ENCODE measurements around the gene TMEM8B.
A peak's percentile ranks its signal among the peaks of the same experiment; 100 is the strongest.

Gene TMEM8B, protein sequence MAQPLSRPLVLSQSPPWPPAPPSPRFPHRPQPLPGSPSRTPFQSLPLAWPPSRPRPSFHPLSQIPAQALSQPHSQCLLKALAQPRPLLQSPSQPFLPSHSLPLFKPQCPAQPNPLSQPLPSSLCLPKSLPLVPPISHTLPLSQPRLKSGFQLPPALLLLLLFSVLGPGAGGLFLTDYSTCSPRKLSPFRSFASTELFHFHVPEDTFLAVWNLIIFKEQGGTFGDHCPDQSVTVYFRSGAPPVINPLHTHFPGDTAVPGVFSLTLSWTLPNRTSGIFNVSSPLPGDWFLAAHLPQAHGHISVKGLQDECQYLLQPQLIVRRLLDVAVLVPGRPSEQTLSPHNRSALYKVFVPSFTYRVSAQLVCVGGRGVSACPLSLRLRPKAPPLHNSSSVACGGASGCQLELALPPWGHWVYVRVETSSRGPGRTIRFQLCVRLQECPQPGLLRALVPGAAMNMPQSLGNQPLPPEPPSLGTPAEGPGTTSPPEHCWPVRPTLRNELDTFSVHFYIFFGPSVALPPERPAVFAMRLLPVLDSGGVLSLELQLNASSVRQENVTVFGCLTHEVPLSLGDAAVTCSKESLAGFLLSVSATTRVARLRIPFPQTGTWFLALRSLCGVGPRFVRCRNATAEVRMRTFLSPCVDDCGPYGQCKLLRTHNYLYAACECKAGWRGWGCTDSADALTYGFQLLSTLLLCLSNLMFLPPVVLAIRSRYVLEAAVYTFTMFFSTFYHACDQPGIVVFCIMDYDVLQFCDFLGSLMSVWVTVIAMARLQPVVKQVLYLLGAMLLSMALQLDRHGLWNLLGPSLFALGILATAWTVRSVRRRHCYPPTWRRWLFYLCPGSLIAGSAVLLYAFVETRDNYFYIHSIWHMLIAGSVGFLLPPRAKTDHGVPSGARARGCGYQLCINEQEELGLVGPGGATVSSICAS

GRCh38 chr9:35829084-35829763, at the start of gene TMEM8B:
TSS of gene TMEM8B (plus strand) at chr9:35829228. CDS start at chr9:35829448, 220 bp downstream.
- peak; percentile 70 for DNase-seq (ENCODE audit: low read depth)
- no peak for TF ChIP-seq CTCF (IDR thresholded peaks at IDR 0.05; ENCODE audit: low read depth, low read length, missing control alignments)
- in situ Hi-C loops (cut with HindIII; ENCODE audit: low sequenced_read_pairs): loop anchor here (5.0 kb wide), 1 partner anchor 38 kb away; no protein-coding TSS in a partner anchor
- peak within 1 kb of the TSS; percentile 63 for H3K4me3 ChIP-seq (ENCODE audit: low read depth, low read length)

DNA sequence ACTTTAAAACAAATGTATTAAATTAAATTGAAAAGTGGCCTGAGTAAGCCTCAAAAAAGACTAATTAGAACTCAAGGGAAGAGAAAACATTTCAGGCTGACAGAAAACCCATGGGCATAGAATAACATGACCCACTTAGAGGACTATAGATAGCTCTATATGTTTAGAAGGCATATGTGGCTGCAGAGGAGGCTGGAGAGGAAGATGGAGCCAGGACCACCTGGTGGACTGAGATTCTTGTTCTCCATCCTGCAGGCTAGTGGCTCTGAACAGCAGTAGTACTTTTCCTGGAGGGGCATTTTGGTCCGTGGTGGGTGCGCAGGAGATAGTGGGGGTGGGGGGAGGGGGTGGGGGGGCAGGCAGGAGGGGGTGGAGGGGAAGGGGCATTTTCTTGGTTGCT, 48.0 kb upstream of the TMEM8B start:
- H3K4me3 ChIP-seq (ENCODE audit: low read depth, low read length): no peak overlapping the region
- TF ChIP-seq CTCF (IDR thresholded peaks at IDR 0.05; ENCODE audit: low read depth, low read length, missing control alignments): no peak
- in situ Hi-C loops (cut with HindIII; ENCODE audit: low sequenced_read_pairs): no loop called here
- DNase-seq (ENCODE audit: low read depth): no peak

- H3K4me3 ChIP-seq (ENCODE audit: low read depth, low read length): no peak overlapping the region
- in situ Hi-C loops (cut with HindIII; ENCODE audit: low sequenced_read_pairs): no loop called here
- TF ChIP-seq CTCF (IDR thresholded peaks at IDR 0.05; ENCODE audit: low read depth, low read length, missing control alignments): no peak
- DNase-seq (ENCODE audit: low read depth): no peak
Measured at GRCh38 chr9:35783418-35783817, 45.6 kb upstream of the TMEM8B start.

DNA sequence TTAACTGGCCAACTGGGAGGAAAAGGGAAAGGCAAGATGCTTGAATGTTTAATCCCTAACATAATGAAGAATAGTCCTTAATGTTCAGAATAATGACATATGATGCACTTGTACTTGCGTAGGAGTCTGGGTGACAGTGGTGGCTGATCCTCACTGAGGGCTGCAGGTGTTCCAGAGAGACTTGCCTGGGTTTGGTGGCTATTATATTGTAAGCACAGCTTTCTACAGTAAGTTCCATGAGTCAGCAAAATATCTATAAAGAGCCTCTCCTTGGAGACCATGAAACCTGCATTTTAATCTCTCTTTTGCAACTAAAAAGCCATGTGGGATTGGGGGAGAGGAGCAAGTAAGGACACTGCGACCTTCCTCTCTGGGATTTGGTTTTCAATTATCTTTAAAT, 39.5 kb upstream of the TMEM8B start:
- H3K4me3 ChIP-seq (ENCODE audit: low read depth, low read length): no peak overlapping the region
- DNase-seq (ENCODE audit: low read depth): no peak
- in situ Hi-C loops (cut with HindIII; ENCODE audit: low sequenced_read_pairs): no loop called here
- no peak for TF ChIP-seq CTCF (IDR thresholded peaks at IDR 0.05; ENCODE audit: low read depth, low read length, missing control alignments)

- no peak for DNase-seq (ENCODE audit: low read depth)
- TF ChIP-seq CTCF (IDR thresholded peaks at IDR 0.05; ENCODE audit: low read depth, low read length, missing control alignments): no peak
- H3K4me3 ChIP-seq (ENCODE audit: low read depth, low read length): no peak overlapping the region
- in situ Hi-C loops (cut with HindIII; ENCODE audit: low sequenced_read_pairs): no loop called here
Measured at GRCh38 chr9:35790025-35790384, 39.0 kb upstream of the TMEM8B start.

Measured in astrocyte of the cerebellum (primary cell).